Panc1 (cell line): ENCODE results near the gene BPGM. TPM values are rescaled to one million over a fixed set of nuclear protein-coding genes. Genes with fewer than 3 reads are reported as not detected.

Experiments used
- ATAC-seq: fragments of 200-7000 bp; cut with Tn5 transposase; 2 replicates; pipeline ENCODE4 v1.9.1; 2020; ENCODE audit warnings: mild to moderate bottlenecking, moderate library complexity
- BruUV-seq: library from RNA; stranded (reverse); fragments of 400-500 nt; replicated peaks from 2 replicates; lab custom pipeline; 2021; lab: Mats Ljungman, UMichigan
- CTCF ChIA-PET: fragments of 300-600 bp; sonication (Branson Sonifier 250); formaldehyde crosslinking; loops from one replicate; lab custom pipeline; 2022; ENCODE audit warnings: antibody characterized with exemption; lab: Charles Lee
- POLR2A ChIA-PET: fragments of 300-600 bp; sonication (Branson Sonifier 250); formaldehyde crosslinking; loops from one replicate; lab custom pipeline; 2022; ENCODE audit warnings: antibody characterized with exemption; lab: Charles Lee
- DNase-seq: peaks from one replicate; pipeline ENCODE4 v3.0.0-alpha.2; 2010; ENCODE audit warnings: low read depth, low spot score
- H3K27ac ChIP-seq: 2 replicates; pipeline ENCODE4 v1.5.1; 2011; ENCODE audit warnings: mild to moderate bottlenecking, low read length, inconsistent platforms
- H3K27me3 ChIP-seq: fragments of 200-500 bp; sonication (Bioruptor generic); 2 replicates; pipeline ENCODE4 v1.6.0; 2014; ENCODE audit warnings: low read length, inconsistent platforms; ENCODE audit not compliant: control insufficient read depth, insufficient read depth
- H3K36me3 ChIP-seq: fragments of 200-500 bp; sonication (Bioruptor generic); 2 replicates; pipeline ENCODE4 v1.5.1; 2014; ENCODE audit warnings: inconsistent platforms, mild to moderate bottlenecking, low read length, moderate library complexity; ENCODE audit not compliant: control insufficient read depth, insufficient read depth
- H3K4me1 ChIP-seq: 2 replicates; pipeline ENCODE4 v1.5.1; 2011; ENCODE audit warnings: inconsistent platforms, mild to moderate bottlenecking, low read length, moderate library complexity; ENCODE audit not compliant: control insufficient read depth, insufficient read depth
- H3K4me3 ChIP-seq, 2 experiments: 2 replicates each; pipeline ENCODE4 v1.5.1; 2011 to 2012; ENCODE audit warnings: low read depth in 2 of 2, low read length in 2 of 2, mild to moderate bottlenecking in 2 of 2, inconsistent platforms in 1 of 2, moderate library complexity in 1 of 2
- H3K9me3 ChIP-seq: fragments of 200-500 bp; sonication (Bioruptor generic); 2 replicates; pipeline ENCODE4 v1.5.1; 2014; ENCODE audit warnings: low read depth, mild to moderate bottlenecking, inconsistent platforms, low read length, moderate library complexity; ENCODE audit not compliant: control insufficient read depth, insufficient read depth
- POLR2AphosphoS5 ChIP-seq: IDR thresholded peaks from 2 replicates; pipeline ENCODE4 v1.6.1; 2012; ENCODE audit warnings: mild to moderate bottlenecking, low read depth, low read length, moderate library complexity
- REST ChIP-seq, 2 experiments: IDR thresholded peaks; 2 replicates each; pipeline ENCODE4 v1.6.1; 2011 to 2012; ENCODE audit warnings: low read depth in 2 of 2, control low read depth in 1 of 2, low read length in 1 of 2, mild to moderate bottlenecking in 1 of 2, moderate library complexity in 1 of 2; ENCODE audit not compliant: insufficient read depth in 1 of 2
- SIN3A ChIP-seq: IDR thresholded peaks from 2 replicates; pipeline ENCODE4 v1.6.1; 2012; ENCODE audit warnings: low read depth, mild to moderate bottlenecking, low read length, moderate library complexity, borderline replicate concordance; ENCODE audit not compliant: insufficient read depth
- TCF7L2 ChIP-seq: IDR thresholded peaks from 2 replicates; pipeline ENCODE4 v1.6.1; 2011; ENCODE audit warnings: mild to moderate bottlenecking, low read depth, low read length, inconsistent platforms
- in situ Hi-C: cut with HindIII; loops from 2 replicates; pipeline ENCODE4 v1.10.0; 2016; ENCODE audit warnings: low sequenced_read_pairs, low pct_unique_long_range_greater_than_20kb
- intact Hi-C: fragments of 100-400 bp; cut with micrococcal nuclease; formaldehyde crosslinking; loops from one replicate; pipeline ENCODE4 v1.10.0; 2022; ENCODE audit not compliant: unreplicated experiment
- total RNA-seq: library from RNA; stranded (reverse); gene quantifications from one replicate; pipeline ENCODE4 v1.2.1, GENCODE V29; 2021; ENCODE audit not compliant: unreplicated experiment
- TF ChIP-seq, protein P1 (sequence below): fragments of 450-650 bp; IDR thresholded peaks from 2 replicates; pipeline ENCODE4 v1.5.1; 2017; ENCODE audit warnings: mild to moderate bottlenecking

The BPGM gene
- total RNA-seq, 1 experiment from 2014 or later: 10.7 TPM

DNA sequence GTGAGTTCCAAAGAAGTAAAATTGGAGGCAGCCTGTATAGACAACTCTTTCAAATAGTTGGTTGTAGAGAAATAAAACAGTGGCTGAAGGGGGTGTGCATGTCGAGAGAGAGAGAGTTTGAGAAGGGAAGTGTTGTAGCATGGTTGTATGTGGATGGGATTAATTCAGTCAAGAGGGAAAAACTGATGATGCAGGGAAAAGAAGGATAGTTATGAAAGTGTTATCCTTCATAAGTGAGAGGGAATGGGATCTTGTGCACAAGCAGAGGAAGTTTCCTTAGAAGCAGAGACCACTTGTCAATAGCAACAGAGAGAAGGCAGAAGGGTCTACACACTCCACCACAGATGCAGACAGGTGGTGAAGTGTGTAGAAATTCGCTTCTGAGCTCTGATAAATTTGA lies 30.0 kb upstream of the BPGM start:
- intact Hi-C loops: no loop called here
- no peaks in the 10 kb centered on the region for H3K4me1 ChIP-seq
- no peak overlapping the region for H3K4me3 ChIP-seq
- ATAC-seq (no peak), DNase-seq (no peak)
- TF ChIP-seq REST (IDR thresholded peaks at IDR 0.05; ENCODE audit: insufficient read depth in 1 of 2, low read depth in 2 of 2, low read length in 1 of 2) (no peak), TCF7L2 (no peak), POLR2AphosphoS5 (no peak), SIN3A (no peak)
- TF ChIP-seq, protein P1, sequence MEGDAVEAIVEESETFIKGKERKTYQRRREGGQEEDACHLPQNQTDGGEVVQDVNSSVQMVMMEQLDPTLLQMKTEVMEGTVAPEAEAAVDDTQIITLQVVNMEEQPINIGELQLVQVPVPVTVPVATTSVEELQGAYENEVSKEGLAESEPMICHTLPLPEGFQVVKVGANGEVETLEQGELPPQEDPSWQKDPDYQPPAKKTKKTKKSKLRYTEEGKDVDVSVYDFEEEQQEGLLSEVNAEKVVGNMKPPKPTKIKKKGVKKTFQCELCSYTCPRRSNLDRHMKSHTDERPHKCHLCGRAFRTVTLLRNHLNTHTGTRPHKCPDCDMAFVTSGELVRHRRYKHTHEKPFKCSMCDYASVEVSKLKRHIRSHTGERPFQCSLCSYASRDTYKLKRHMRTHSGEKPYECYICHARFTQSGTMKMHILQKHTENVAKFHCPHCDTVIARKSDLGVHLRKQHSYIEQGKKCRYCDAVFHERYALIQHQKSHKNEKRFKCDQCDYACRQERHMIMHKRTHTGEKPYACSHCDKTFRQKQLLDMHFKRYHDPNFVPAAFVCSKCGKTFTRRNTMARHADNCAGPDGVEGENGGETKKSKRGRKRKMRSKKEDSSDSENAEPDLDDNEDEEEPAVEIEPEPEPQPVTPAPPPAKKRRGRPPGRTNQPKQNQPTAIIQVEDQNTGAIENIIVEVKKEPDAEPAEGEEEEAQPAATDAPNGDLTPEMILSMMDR: no peak
- in situ Hi-C loops: no loop called here
- H3K9me3 ChIP-seq: no peaks in the 10 kb centered on the region
- no TSS peak for BruUV-seq
- CTCF ChIA-PET: no interaction called here
- no peaks in the 10 kb centered on the region for H3K27me3 ChIP-seq
- POLR2A ChIA-PET: no interaction called here
- H3K27ac ChIP-seq: no peak overlapping the region
- H3K36me3 ChIP-seq: no peaks in the 10 kb centered on the region

DNA sequence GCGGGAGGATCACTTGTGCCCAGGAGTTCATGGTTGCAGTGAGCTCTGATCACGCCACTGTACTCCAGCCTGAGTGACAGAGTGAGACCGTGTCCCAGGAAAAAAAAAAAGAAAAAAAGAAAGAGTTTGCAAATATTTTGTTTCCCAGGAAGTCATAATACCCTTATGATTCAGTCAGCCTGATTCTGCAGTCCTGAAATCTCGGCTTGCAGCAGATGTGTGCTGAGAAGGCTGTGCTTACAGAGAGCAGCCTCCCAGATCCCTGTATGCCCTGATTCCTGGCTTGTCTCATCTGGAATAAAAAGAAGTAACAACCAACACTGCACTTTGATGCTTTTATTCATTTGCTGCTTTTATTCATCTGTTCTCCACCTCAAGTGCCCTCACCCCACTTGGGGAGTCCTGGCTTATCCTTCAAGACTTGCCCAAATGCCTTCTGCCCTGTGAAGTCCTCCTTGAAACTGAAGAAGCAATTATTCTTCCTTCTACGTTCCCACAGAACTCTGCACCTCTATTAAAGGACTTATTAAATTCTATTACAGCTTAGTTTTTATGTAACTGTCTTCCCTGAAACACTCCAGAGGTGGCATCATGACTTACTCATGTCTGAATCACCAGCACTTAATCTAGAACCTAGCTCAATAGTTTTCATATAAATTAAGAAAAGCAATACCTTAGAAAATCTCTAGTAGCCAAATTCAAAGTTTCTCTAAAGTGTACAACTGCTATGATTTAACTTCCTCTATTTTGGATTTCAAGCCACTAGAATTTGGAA lies 27.7 kb upstream of the BPGM start:
- ChIA-PET CTCF (no interaction called here), POLR2A (no interaction called here)
- no peaks in the 10 kb centered on the region for H3K9me3 ChIP-seq
- BruUV-seq: no TSS peak
- H3K4me1 ChIP-seq: no peaks in the 10 kb centered on the region
- ATAC-seq (no peak), DNase-seq (no peak)
- TF ChIP-seq TCF7L2 (no peak), SIN3A (no peak)
- in situ Hi-C loops (no loop called here), intact Hi-C loops (no loop called here)
- no peak overlapping the region for H3K4me3 ChIP-seq
- no peak overlapping the region for H3K27ac ChIP-seq
- H3K36me3 ChIP-seq: no peaks in the 10 kb centered on the region
- H3K27me3 ChIP-seq: no peaks in the 10 kb centered on the region; the same call in 1 of the 2 replicates
